Loucy (cell line): ENCODE measurements around the gene ACAA2.

Experiments
- H2AFZ ChIP-seq: fragments of 200-600 bp; sonication (generic); 2 replicates; pipeline ENCODE4 v1.6.0; 2016; ENCODE audit warnings: antibody characterized with exemption, mild to moderate bottlenecking, low read length, moderate library complexity
- H3F3A ChIP-seq: fragments of 200-600 bp; 2 replicates; pipeline ENCODE4 v1.6.0; 2016; ENCODE audit warnings: antibody characterized with exemption, low read depth, mild to moderate bottlenecking
- H3K27me3 ChIP-seq: fragments of 200-600 bp; sonication (generic); 2 replicates; pipeline ENCODE4 v1.6.1; 2014; ENCODE audit warnings: low read length, mild to moderate bottlenecking; ENCODE audit not compliant: insufficient read depth, poor library complexity, severe bottlenecking
- H3K36me3 ChIP-seq: fragments of 200-600 bp; sonication (generic); 2 replicates; pipeline ENCODE4 v1.6.1; 2016; ENCODE audit warnings: low read length; ENCODE audit not compliant: insufficient read depth
- H3K4me1 ChIP-seq: fragments of 200-600 bp; sonication (generic); 2 replicates; pipeline ENCODE4 v1.5.1; 2014; ENCODE audit warnings: low read length, mild to moderate bottlenecking; ENCODE audit not compliant: insufficient read depth, poor library complexity, severe bottlenecking
- H3K4me2 ChIP-seq: fragments of 200-600 bp; sonication (generic); 2 replicates; pipeline ENCODE4 v1.6.0; 2014; ENCODE audit warnings: antibody characterized with exemption, low read length, low read depth, mild to moderate bottlenecking; ENCODE audit not compliant: poor library complexity, severe bottlenecking
- H3K4me3 ChIP-seq: fragments of 200-600 bp; sonication (generic); 2 replicates; pipeline ENCODE4 v1.5.1; 2014; ENCODE audit warnings: low read length, mild to moderate bottlenecking, mixed read lengths; ENCODE audit not compliant: poor library complexity, severe bottlenecking
- H3K79me2 ChIP-seq: fragments of 200-600 bp; sonication (generic); 2 replicates; pipeline ENCODE4 v1.6.1; 2014; ENCODE audit warnings: low read length; ENCODE audit not compliant: insufficient read depth
- H3K9ac ChIP-seq: fragments of 200-600 bp; sonication (generic); 2 replicates; pipeline ENCODE4 v1.6.0; 2014; ENCODE audit warnings: mild to moderate bottlenecking, low read depth, low read length, moderate library complexity; ENCODE audit not compliant: poor library complexity, severe bottlenecking
- H3K9me2 ChIP-seq: fragments of 200-600 bp; sonication (generic); replicated peaks from 2 replicates; pipeline ENCODE4 v1.6.1; 2016; ENCODE audit warnings: low read depth, low read length, mixed read lengths
- H3K9me3 ChIP-seq: fragments of 200-600 bp; sonication (generic); 2 replicates; pipeline ENCODE4 v1.6.1; 2014; ENCODE audit warnings: mild to moderate bottlenecking, antibody characterized with exemption, low read length, low read depth; ENCODE audit not compliant: insufficient read depth
- H4K20me1 ChIP-seq: fragments of 200-600 bp; sonication (generic); 2 replicates; pipeline ENCODE4 v1.6.0; 2014; ENCODE audit warnings: antibody characterized with exemption, low read length, mild to moderate bottlenecking; ENCODE audit not compliant: insufficient read depth, poor library complexity, severe bottlenecking
- EZH2phosphoT487 ChIP-seq: fragments of 200-600 bp; IDR thresholded peaks from 2 replicates; pipeline ENCODE4 v1.6.1; 2018; ENCODE audit warnings: antibody characterized with exemption, mild to moderate bottlenecking, moderate library complexity, borderline replicate concordance
- TF ChIP-seq, protein P1 (sequence below): fragments of 200-600 bp; sonication (generic); conservative IDR thresholded peaks from 2 replicates; pipeline ENCODE4 v1.5.1; 2014; ENCODE audit warnings: mild to moderate bottlenecking, antibody characterized with exemption, low read length

The ACAA2 gene

DNA sequence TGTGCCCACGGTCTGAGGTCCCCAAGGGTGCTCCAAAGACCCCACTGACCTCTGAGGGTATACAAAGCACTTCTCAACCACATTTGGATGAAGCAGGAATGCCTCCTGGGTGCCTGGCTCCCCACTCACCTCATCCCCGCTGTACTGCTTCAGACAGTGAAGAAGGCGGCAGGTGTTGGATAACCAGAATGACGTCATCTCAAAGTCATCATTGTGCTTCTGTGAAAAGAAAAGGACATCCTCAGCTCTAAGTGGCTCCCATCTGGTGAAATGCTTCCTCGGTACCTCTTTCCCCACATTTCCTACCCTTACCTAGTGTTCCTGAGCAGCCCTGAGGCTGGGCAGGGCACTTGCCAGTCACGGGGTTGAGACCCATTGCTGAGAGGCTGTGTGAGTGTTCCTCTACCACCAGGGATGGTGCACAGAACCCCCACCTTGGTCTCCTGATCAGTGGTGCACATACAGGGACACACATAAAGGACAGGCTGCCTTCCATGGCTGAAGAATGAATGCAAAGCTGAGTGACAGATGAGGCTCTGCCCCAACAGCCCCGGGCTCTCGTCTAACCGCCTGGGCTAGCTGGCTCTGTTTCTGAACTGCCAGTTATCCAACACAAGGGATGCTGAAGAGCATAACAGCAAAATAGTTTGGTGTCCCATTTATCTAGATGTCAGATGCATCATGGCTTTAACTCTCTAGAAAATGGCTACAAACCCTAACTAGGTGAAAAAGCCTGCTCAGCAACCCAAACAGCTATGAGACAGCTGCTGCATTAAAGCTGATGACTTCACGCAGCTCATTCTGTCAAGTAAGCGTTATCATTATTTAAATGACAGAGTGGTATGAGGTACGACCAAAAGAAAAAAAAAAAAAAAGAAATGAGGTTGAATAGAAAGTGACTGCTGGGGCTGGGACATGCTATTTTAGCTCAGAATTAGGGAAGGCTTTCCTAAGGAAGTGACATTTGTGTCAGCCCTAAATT, 28.2 kb upstream of the ACAA2 start:
- H3K4me1 ChIP-seq: no peaks in the 10 kb centered on the region
- no peaks in the 10 kb centered on the region for H3F3A ChIP-seq
- H3K4me2 ChIP-seq: no peak overlapping the region
- no peaks in the 10 kb centered on the region for H3K79me2 ChIP-seq
- TF ChIP-seq EZH2phosphoT487: no peak
- TF ChIP-seq, protein P1, sequence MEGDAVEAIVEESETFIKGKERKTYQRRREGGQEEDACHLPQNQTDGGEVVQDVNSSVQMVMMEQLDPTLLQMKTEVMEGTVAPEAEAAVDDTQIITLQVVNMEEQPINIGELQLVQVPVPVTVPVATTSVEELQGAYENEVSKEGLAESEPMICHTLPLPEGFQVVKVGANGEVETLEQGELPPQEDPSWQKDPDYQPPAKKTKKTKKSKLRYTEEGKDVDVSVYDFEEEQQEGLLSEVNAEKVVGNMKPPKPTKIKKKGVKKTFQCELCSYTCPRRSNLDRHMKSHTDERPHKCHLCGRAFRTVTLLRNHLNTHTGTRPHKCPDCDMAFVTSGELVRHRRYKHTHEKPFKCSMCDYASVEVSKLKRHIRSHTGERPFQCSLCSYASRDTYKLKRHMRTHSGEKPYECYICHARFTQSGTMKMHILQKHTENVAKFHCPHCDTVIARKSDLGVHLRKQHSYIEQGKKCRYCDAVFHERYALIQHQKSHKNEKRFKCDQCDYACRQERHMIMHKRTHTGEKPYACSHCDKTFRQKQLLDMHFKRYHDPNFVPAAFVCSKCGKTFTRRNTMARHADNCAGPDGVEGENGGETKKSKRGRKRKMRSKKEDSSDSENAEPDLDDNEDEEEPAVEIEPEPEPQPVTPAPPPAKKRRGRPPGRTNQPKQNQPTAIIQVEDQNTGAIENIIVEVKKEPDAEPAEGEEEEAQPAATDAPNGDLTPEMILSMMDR: no peak
- no peak overlapping the region for H2AFZ ChIP-seq
- H4K20me1 ChIP-seq: no peaks in the 10 kb centered on the region
- no peaks in the 10 kb centered on the region for H3K36me3 ChIP-seq
- H3K27me3 ChIP-seq: no peaks in the 10 kb centered on the region
- no peaks in the 10 kb centered on the region for H3K9me3 ChIP-seq
- no peaks in the 10 kb centered on the region for H3K9me2 ChIP-seq
- H3K9ac ChIP-seq: no peak overlapping the region
- H3K4me3 ChIP-seq: no peak overlapping the region

DNA sequence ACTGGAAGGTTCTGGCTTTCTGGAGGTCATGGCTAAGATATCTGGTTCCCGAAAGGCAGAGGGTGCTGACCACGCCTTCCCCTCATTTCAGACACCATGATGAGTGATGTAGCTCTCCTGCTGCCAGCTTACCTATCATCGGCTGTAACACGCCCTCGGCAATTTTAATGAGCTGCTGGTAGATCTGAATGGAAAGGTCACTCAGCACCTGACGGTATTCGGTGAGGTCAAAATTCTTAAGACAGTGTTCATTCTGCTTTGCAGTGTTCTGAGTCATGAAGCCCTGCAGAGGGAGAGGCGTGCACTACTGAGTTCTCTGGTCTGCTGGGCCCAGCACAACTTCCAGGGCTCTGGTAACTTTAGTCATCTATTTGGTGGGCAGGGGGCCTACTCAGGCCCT, 25.7 kb upstream of the ACAA2 start:
- Histone ChIP-seq H2AFZ (no peak overlapping the region), H3K36me3 (no peaks in the 10 kb centered on the region), H3K27me3 (no peaks in the 10 kb centered on the region)

DNA sequence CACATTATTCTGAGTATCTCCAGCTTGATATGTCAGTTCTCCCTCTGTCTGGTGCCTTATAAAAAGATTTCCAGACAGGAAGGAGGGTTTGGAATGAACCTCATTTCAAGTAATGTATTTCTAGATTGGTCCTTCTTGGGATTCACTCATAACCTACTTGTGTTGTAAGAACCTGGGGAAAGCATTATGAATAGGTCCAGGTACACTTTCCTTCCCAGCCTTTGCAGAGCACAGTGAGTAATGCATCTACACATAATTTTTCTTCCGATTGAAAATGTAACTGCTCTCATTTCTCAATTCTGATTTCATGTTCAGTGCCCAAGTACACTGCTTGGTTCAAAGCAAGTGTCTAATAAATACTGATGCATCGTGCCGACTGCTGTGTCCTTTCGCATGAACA, 25.0 kb upstream of the ACAA2 start:
- no peaks in the 10 kb centered on the region for H3K9me2 ChIP-seq
- H4K20me1 ChIP-seq: no peaks in the 10 kb centered on the region
- no peaks in the 10 kb centered on the region for H3K4me1 ChIP-seq
- H3K27me3 ChIP-seq: no peaks in the 10 kb centered on the region
- no peak overlapping the region for H3K4me3 ChIP-seq
- no peaks in the 10 kb centered on the region for H3K36me3 ChIP-seq
- no peaks in the 10 kb centered on the region for H3K9me3 ChIP-seq
- H3K4me2 ChIP-seq: no peak overlapping the region
- no peaks in the 10 kb centered on the region for H3K79me2 ChIP-seq
- H3F3A ChIP-seq: no peaks in the 10 kb centered on the region
- no peak for TF ChIP-seq EZH2phosphoT487
- TF ChIP-seq, protein P1: no peak
- H3K9ac ChIP-seq: no peak overlapping the region
- no peak overlapping the region for H2AFZ ChIP-seq

More for the DNA sequence above, 25.7 kb upstream of the ACAA2 start:
- Histone ChIP-seq H3K79me2 (no peaks in the 10 kb centered on the region), H3K4me3 (no peak overlapping the region), H3K9me2 (no peaks in the 10 kb centered on the region), H3K4me2 (no peak overlapping the region), H3F3A (no peaks in the 10 kb centered on the region), H3K9me3 (no peaks in the 10 kb centered on the region), H3K4me1 (no peaks in the 10 kb centered on the region), H3K9ac (no peak overlapping the region), H4K20me1 (no peaks in the 10 kb centered on the region)
- TF ChIP-seq EZH2phosphoT487: no peak
- TF ChIP-seq, protein P1: no peak
